HL-60 (cell line): ENCODE data around the gene MRPL4.

Source experiments
- CTCF ChIP-seq: IDR thresholded peaks from one replicate; pipeline ENCODE4 v1.5.1; 2011; ENCODE audit warnings: low read length, control low read depth, inconsistent platforms; ENCODE audit not compliant: insufficient read depth
- POLR2AphosphoS5 ChIP-seq: IDR thresholded peaks from 2 replicates; pipeline ENCODE4 v1.6.1; 2012; ENCODE audit warnings: low read depth
- SPI1 ChIP-seq: IDR thresholded peaks from 2 replicates; pipeline ENCODE4 v1.6.1; 2012; ENCODE audit warnings: low read depth, mild to moderate bottlenecking, borderline replicate concordance

GRCh38 chr19:10292206-10292788, 40.3 kb downstream of the MRPL4 start:
- TF ChIP-seq POLR2AphosphoS5 (no peak), CTCF (no peak), SPI1 (no peak)
